ENCODE results near the gene SLC25A48. TPM values are rescaled to one million over a fixed set of nuclear protein-coding genes. Genes with fewer than 3 reads are reported as not detected.
A peak's percentile ranks its signal among the peaks of the same experiment; 100 is the strongest.

The SLC25A48 gene
- total RNA-seq, 2 experiments from 2014 or later: not detected

DNA sequence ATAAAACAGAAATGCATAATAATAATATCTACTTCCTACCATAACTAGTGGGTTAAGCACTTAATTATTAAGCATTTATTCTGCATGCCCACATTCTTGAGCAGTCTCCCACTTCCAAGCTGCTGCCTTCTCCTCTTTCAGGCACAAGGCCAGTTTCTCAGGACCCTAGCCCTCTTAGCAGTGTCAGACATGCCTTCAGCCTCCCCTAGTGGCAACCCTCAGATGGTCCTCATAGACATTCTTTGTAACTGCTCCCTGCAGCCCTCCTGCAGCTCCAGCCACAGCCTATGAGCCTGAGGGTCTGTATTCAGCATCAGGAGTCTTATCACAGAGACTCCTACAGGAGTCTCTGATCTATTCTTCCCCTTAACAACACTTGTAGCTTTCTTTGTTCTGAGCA lies 57.3 kb downstream of the SLC25A48 start:
- no peak overlapping the region for H3K27ac Mint-ChIP-seq
- no peak overlapping the region for H3K4me3 Mint-ChIP-seq
- intact Hi-C loops (cut with micrococcal nuclease): loop anchor here (1.0 to 5.0 kb wide), 3 partner anchors 24 to 146 kb away; no protein-coding TSS in a partner anchor
- ChIA-PET POLR2A (interaction anchor here (1.5 to 1.8 kb wide), 3 partner anchors 23 to 250 kb away, joined by 6 to 16 read pairs (median 11); no protein-coding TSS in a partner anchor), CTCF (interaction anchor here (0.6 to 5.8 kb wide), 9 partner anchors 24 to 320 kb away, joined by 3 to 37 read pairs (median 4); partner anchors contain the start of gene SMAD5)
- H3K36me3 Mint-ChIP-seq: no peaks in the 10 kb centered on the region
- DNase-seq: no peak
- peaks cover 25% of the 10 kb centered on the region for H3K27me3 Mint-ChIP-seq
- peaks cover 33% of the 10 kb centered on the region for H3K4me1 Mint-ChIP-seq (ENCODE audit: low read depth)
- no peaks in the 10 kb centered on the region for H3K9me3 Mint-ChIP-seq

DNA sequence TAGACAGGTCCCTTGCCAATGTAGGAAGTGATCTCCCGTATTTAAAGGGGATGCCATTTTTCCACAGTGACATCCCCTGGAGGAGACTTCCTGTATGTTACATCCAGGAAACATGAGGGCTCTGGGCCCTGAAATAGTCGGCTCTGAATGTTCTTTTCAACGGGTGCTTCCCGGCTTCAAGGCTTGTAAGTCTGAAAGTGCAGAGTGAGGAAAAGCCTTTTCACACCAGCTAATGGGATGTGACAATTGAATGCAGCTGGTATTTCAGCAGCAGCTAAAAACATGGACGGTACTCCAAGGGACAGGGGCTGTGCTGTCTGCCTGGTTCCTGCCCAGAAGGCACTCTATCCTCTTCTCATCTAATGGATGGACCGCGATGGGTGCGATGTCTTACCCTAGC lies 59.8 kb downstream of the SLC25A48 start:
- no peaks in the 10 kb centered on the region for H3K9me3 Mint-ChIP-seq
- CTCF ChIA-PET: interaction anchor here (1.2 kb wide), 1 partner anchor 11 kb away, joined by 3 read pairs; no protein-coding TSS in a partner anchor
- no peaks in the 10 kb centered on the region for H3K36me3 Mint-ChIP-seq
- intact Hi-C loops (cut with micrococcal nuclease): loop anchor here (5.0 kb wide), 1 partner anchor 33 kb away; no protein-coding TSS in a partner anchor
- no peak overlapping the region for H3K27ac Mint-ChIP-seq
- H3K4me1 Mint-ChIP-seq (ENCODE audit: low read depth): peaks cover 25% of the 10 kb centered on the region
- POLR2A ChIA-PET: no interaction called here
- no peak overlapping the region for H3K4me3 Mint-ChIP-seq
- DNase-seq: no peak
- peaks cover 45% of the 10 kb centered on the region for H3K27me3 Mint-ChIP-seq

DNA sequence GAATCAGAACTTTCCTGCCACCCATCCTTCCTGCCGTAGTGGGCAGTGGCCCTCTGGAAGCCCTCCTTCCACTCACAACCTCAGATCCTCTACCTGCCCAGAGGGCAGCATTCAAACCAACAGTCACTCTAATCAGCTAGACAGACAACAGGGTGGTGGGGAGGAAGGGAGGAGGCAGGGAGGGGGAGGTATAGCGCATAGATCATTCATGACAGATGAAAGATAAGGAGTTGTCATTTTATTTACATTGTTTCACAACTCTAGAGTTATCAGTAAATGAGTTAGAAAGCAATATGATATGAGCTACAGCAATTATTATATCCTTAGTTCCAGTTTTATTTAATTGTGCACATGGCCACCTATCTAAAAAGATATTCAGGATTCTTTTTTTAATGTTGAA lies 60.3 kb downstream of the SLC25A48 start:
- intact Hi-C loops (cut with micrococcal nuclease): loop anchor here (5.0 kb wide), 1 partner anchor 33 kb away; no protein-coding TSS in a partner anchor
- peaks cover 25% of the 10 kb centered on the region for H3K4me1 Mint-ChIP-seq (ENCODE audit: low read depth)
- ChIA-PET POLR2A (no interaction called here), CTCF (interaction anchor here (1.1 kb wide), 1 partner anchor 21 kb away, joined by 3 read pairs; no protein-coding TSS in a partner anchor)
- H3K9me3 Mint-ChIP-seq: no peaks in the 10 kb centered on the region
- H3K36me3 Mint-ChIP-seq: no peaks in the 10 kb centered on the region
- no peak for DNase-seq
- peaks cover 48% of the 10 kb centered on the region for H3K27me3 Mint-ChIP-seq
- no peak overlapping the region for H3K4me3 Mint-ChIP-seq
- H3K27ac Mint-ChIP-seq: no peak overlapping the region

DNA sequence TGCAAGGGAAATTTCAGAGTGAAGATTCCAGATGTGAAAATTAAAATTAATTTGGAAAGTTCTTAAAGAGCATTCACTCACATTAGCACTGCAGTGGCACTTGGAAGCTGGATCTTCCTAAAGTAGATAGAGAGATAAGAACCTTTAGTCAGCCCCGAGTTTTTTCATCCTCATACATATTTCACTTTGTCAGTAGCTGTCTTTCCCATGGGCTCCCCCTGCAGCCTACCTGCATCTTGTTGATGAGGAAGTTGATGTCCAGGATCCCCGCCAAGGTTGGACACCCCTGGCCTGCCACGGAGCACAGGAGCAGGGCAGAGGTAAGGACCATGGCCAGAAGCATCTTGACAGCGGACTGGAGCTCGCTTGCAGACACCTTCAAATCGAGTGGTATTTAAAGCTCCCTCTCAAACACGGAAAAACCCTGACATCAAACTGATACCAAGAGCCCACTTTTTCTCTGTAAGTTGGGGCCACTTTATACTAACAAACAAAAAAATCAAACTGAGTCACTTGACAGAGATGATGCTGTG lies 61.1 kb downstream of the SLC25A48 start, which contains the start of gene IL9:
TSS of gene IL9 (minus strand) at position 368 of the 533 bp plus-strand sequence. CDS start at position 343, 25 bp downstream.
- intact Hi-C loops (cut with micrococcal nuclease): no loop called here
- ChIA-PET CTCF (interaction anchor here (0.6 to 1.1 kb wide), 2 partner anchors 21 to 185 kb away, joined by 3 read pairs; no protein-coding TSS in a partner anchor), POLR2A (interaction anchor here (1.0 kb wide), 1 partner anchor 19 kb away, joined by 4 read pairs; no protein-coding TSS in a partner anchor)
- H3K27ac Mint-ChIP-seq: no peak within 1 kb of the TSS
- H3K9me3 Mint-ChIP-seq: no peaks in the 10 kb centered on the region
- H3K4me3 Mint-ChIP-seq: peak within 1 kb of the TSS; percentile 49
- peaks cover 51% of the 10 kb centered on the region for H3K27me3 Mint-ChIP-seq
- H3K36me3 Mint-ChIP-seq: no peaks in the 10 kb centered on the region
- peaks cover 20% of the 10 kb centered on the region for H3K4me1 Mint-ChIP-seq (ENCODE audit: low read depth)
- DNase-seq: no peak

- intact Hi-C loops (cut with micrococcal nuclease): no loop called here
- H3K36me3 Mint-ChIP-seq: no peaks in the 10 kb centered on the region
- peaks cover 56% of the 10 kb centered on the region for H3K27me3 Mint-ChIP-seq
- H3K27ac Mint-ChIP-seq: no peak overlapping the region
- CTCF ChIA-PET: interaction anchor here (1.2 to 1.7 kb wide), 4 partner anchors 13 to 314 kb away, joined by 3 to 6 read pairs (median 3); no protein-coding TSS in a partner anchor
- H3K4me3 Mint-ChIP-seq: no peak overlapping the region
- no peak for DNase-seq
- POLR2A ChIA-PET: no interaction called here
- H3K4me1 Mint-ChIP-seq (ENCODE audit: low read depth): peaks cover 10% of the 10 kb centered on the region
- H3K9me3 Mint-ChIP-seq: no peaks in the 10 kb centered on the region
Observed at GRCh38 chr5:135898651-135899050, 64.2 kb downstream of the SLC25A48 start.

DNA sequence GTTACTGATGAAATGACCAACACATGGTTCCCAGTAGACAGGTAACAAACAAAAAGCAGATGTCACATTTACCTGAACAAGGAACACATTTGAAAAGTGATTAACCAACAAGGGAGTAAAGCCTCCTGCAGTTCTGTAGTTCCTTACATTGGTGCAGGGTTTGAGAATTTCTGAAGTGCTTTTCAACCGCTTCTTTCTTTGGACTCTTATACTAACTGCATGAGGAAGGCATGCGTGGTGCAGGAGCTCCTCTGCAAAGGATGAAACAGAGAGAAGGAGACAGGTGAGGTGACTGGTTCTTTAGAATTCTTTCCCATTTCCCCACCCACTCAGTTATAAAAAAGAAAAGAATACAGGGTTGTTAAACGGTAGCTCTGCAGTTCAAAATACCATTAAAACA lies 65.8 kb downstream of the SLC25A48 start:
- Mint-ChIP-seq H3K36me3 (no peaks in the 10 kb centered on the region), H3K4me1 (ENCODE audit: low read depth) (peaks cover 10% of the 10 kb centered on the region), H3K9me3 (no peaks in the 10 kb centered on the region), H3K4me3 (no peak overlapping the region), H3K27me3 (peaks cover 52% of the 10 kb centered on the region), H3K27ac (no peak overlapping the region)
- ChIA-PET CTCF (interaction anchor here (1.4 kb wide), 1 partner anchor 46 kb away, joined by 4 read pairs; no protein-coding TSS in a partner anchor), POLR2A (no interaction called here)
- intact Hi-C loops (cut with micrococcal nuclease): no loop called here
- DNase-seq: no peak

DNA sequence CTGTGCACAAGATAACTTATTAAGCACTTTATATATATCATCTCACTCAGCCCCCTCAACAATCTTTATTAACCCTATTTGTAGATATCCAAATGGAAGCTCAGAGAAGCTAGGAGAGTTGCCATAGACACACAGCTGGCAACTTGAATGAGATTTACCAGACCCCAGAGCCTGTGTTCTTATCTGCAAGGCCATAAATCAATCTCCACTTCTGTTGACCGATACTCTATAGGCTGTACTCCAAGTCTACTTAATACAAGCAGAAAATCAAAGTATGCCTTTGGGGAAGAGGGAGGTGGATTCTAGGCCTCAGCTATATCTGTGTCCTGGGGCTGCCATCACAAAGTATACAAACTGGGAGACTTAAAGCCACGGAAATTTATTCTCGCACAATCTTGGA lies 67.2 kb downstream of the SLC25A48 start:
- Mint-ChIP-seq H3K4me1 (ENCODE audit: low read depth) (no peaks in the 10 kb centered on the region), H3K4me3 (no peak overlapping the region), H3K27ac (no peak overlapping the region), H3K36me3 (no peaks in the 10 kb centered on the region), H3K27me3 (peaks cover 45% of the 10 kb centered on the region), H3K9me3 (no peaks in the 10 kb centered on the region)
- intact Hi-C loops (cut with micrococcal nuclease): no loop called here
- DNase-seq: no peak
- POLR2A ChIA-PET: no interaction called here
- CTCF ChIA-PET: no interaction called here

DNA sequence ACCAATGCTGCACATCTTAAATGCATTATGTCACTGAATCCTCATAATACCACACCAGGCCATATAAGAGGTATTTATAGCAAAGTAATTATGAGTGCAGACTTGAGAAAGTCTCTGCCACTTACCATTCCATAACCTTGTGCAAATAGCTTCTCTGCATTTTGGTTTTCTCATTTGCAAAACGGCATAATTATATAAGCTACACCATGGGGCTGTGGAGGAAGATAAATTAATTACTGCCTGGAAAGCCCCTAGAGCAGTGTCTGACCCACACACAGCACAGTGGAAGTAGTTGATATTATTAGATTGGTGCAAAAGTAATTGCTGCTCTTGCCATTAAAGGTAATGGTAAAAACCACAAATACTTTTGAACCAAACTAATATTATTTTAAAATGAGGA lies 70.7 kb downstream of the SLC25A48 start:
- no peak overlapping the region for H3K27ac Mint-ChIP-seq
- intact Hi-C loops (cut with micrococcal nuclease): no loop called here
- ChIA-PET CTCF (no interaction called here), POLR2A (no interaction called here)
- H3K4me1 Mint-ChIP-seq (ENCODE audit: low read depth): no peaks in the 10 kb centered on the region
- no peak overlapping the region for H3K4me3 Mint-ChIP-seq
- H3K36me3 Mint-ChIP-seq: no peaks in the 10 kb centered on the region
- no peak for DNase-seq
- no peaks in the 10 kb centered on the region for H3K9me3 Mint-ChIP-seq
- peaks cover 47% of the 10 kb centered on the region for H3K27me3 Mint-ChIP-seq

DNA sequence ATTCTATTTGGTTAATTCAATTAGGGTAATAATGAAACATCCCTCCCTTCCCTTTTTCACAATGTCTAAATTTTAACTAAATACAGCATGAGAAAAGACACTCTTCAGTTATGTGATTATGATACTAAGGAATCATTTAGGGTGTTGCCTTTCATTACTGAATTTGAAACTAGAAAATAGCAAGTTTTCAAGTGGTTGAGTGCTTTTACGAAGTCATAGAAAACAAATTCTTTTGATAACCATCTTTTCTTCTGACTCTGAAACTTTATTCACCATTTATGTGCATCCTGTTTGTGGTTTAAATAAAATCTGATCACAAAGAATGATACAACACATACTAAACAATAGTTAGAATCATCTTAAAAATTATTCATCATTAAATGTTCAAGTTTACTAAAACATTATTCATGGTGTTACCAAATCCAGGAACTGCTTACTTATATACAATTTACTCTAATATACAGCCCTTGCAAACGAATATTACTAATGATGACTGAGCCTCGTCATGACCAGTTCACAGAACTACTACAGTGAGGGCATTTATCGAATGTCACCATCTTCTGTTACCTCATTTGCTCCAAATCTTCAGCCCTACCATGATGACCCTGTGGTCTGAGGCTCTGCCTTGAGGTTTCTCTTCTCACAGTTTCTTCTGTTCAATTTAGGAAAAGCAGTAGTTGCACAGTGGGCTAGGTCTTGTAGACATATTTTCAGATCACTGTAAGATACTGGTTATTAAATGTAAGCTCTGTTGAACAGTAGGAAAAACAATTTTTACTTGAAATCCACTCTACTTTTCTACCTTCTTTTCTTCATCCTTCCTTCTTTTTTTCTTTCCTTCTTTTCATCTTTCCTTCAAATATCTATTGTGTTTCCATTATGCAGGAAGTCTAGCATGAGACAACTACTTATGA lies 79.5 kb downstream of the SLC25A48 start:
- DNase-seq: peak; percentile 39
- Mint-ChIP-seq H3K27ac (no peak overlapping the region), H3K9me3 (no peaks in the 10 kb centered on the region), H3K4me3 (no peak overlapping the region), H3K4me1 (ENCODE audit: low read depth) (peaks cover 25% of the 10 kb centered on the region), H3K36me3 (no peaks in the 10 kb centered on the region), H3K27me3 (peaks cover 54% of the 10 kb centered on the region)
- ChIA-PET POLR2A (interaction anchor here (1.0 to 2.4 kb wide), 2 partner anchors 18 to 23 kb away, joined by 4 to 16 read pairs; partner anchors contain the start of gene IL9), CTCF (interaction anchor here (0.8 to 3.6 kb wide), 3 partner anchors 22 to 169 kb away, joined by 3 to 22 read pairs (median 5); no protein-coding TSS in a partner anchor)
- intact Hi-C loops (cut with micrococcal nuclease): loop anchor here (1.0 kb wide), 2 partner anchors 123 to 227 kb away; no protein-coding TSS in a partner anchor

DNA sequence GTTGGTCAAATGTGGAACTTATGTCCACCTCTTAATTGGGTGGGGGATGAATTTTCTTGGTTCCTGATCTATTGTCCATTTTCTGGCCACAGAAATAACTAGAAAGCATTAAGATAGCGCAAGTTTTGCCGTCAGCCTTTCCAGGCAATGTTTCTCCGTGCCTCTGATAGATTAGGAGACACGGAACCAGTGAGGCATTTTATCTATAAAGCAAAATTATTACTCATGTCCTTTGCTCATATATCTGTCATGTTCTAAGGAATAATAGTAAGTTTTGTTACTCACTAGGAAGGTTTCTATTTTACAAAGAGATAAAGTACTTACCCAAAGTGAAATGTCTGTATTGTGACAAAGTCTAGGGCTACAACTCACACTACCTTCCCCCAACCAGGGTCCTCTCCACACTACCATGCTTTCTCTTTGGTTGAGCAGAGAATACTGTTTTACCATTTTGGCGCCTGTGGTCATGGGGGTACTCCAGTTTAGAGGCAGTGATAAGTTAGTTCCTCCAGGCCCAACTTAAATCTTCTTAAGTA lies 81.1 kb downstream of the SLC25A48 start:
- intact Hi-C loops (cut with micrococcal nuclease): loop anchor here (1.0 kb wide), 1 partner anchor 24 kb away; no protein-coding TSS in a partner anchor
- Mint-ChIP-seq H3K4me1 (ENCODE audit: low read depth) (peaks cover 23% of the 10 kb centered on the region), H3K27me3 (peaks cover 40% of the 10 kb centered on the region), H3K9me3 (no peaks in the 10 kb centered on the region), H3K27ac (peak overlapping the region; percentile 18), H3K36me3 (no peaks in the 10 kb centered on the region), H3K4me3 (no peak overlapping the region)
- no peak for DNase-seq
- ChIA-PET CTCF (interaction anchor here (1.2 to 3.6 kb wide), 2 partner anchors 20 to 24 kb away, joined by 3 to 22 read pairs; partner anchors contain the start of gene IL9), POLR2A (interaction anchor here (2.4 kb wide), 1 partner anchor 24 kb away, joined by 16 read pairs; no protein-coding TSS in a partner anchor)

- ChIA-PET POLR2A (interaction anchor here (2.4 kb wide), 1 partner anchor 26 kb away, joined by 16 read pairs; no protein-coding TSS in a partner anchor), CTCF (interaction anchor here (1.1 to 3.6 kb wide), 3 partner anchors 21 to 28 kb away, joined by 3 to 22 read pairs (median 3); partner anchors contain the start of gene IL9)
- DNase-seq: peak; percentile 22
- Mint-ChIP-seq H3K36me3 (no peaks in the 10 kb centered on the region), H3K27me3 (peaks cover 30% of the 10 kb centered on the region), H3K4me1 (ENCODE audit: low read depth) (peaks cover 23% of the 10 kb centered on the region), H3K4me3 (no peak overlapping the region), H3K27ac (no peak overlapping the region), H3K9me3 (no peaks in the 10 kb centered on the region)
- intact Hi-C loops (cut with micrococcal nuclease): no loop called here
Observed at GRCh38 chr5:135916638-135917263, 82.3 kb downstream of the SLC25A48 start.

All from activated CD4-positive, alpha-beta memory T cell treated with anti-CD3 and anti-CD28 coated beads for 36 hours (primary cell).